CD4-positive, alpha-beta memory T cell (primary cell): Measurements from ENCODE around the gene GJB1. TPM values are rescaled to one million over a fixed set of nuclear protein-coding genes. Genes with fewer than 3 reads are reported as not detected.

Experiments used
- CTCF ChIA-PET: fragments of 350-600 bp; sonication (Branson Sonifier 250); formaldehyde crosslinking; loops from one replicate; lab custom pipeline; 2021; ENCODE audit warnings: inconsistent platforms; ENCODE audit not compliant: partially characterized antibody; lab: Charles Lee
- POLR2A ChIA-PET: fragments of 350-600 bp; sonication (Branson Sonifier 250); formaldehyde crosslinking; loops from one replicate; lab custom pipeline; 2021; ENCODE audit not compliant: partially characterized antibody; lab: Charles Lee
- DNase-seq, 5 donors: peaks; one replicate each; pipeline versions ENCODE4 v3.0.0 to v3.0.0-alpha.2; 2020 to 2022; ENCODE audit warnings: mixed read lengths in 1 of 5
- H3K27ac ChIP-seq: one replicate; pipeline ENCODE4 v1.7.0; 2013; ENCODE audit warnings: low read depth, low read length
- H3K27me3 ChIP-seq: 2 replicates; pipeline ENCODE4 v1.7.0; 2013; ENCODE audit warnings: mild to moderate bottlenecking, low read length, moderate library complexity; ENCODE audit not compliant: insufficient read depth
- H3K36me3 ChIP-seq: 2 replicates; pipeline ENCODE4 v1.7.0; 2013; ENCODE audit warnings: mild to moderate bottlenecking, low read length, moderate library complexity; ENCODE audit not compliant: insufficient read depth
- H3K4me1 ChIP-seq: 2 replicates; pipeline ENCODE4 v1.7.0; 2013; ENCODE audit warnings: mild to moderate bottlenecking, low read length, moderate library complexity; ENCODE audit not compliant: insufficient read depth
- H3K4me3 ChIP-seq, 2 donors: one replicate each; pipeline ENCODE4 v1.7.0; 2013; ENCODE audit warnings: low read length in 2 of 2, mild to moderate bottlenecking in 1 of 2
- H3K9me3 ChIP-seq, 2 donors: one replicate each; pipeline ENCODE4 v1.7.0; 2013; ENCODE audit warnings: low read length in 2 of 2, control low read depth in 1 of 2; ENCODE audit not compliant: control insufficient read depth in 1 of 2
- H3K27ac Mint-ChIP-seq, 7 donors: one replicate each; pipeline ENCODE4 v1.8.0; 2020 to 2021; ENCODE audit warnings: mixed read lengths in 7 of 7, mild to moderate bottlenecking in 6 of 7, inconsistent platforms in 3 of 7, moderate library complexity in 3 of 7
- H3K27me3 Mint-ChIP-seq, 2 donors: one replicate each; pipeline ENCODE4 v1.8.0; 2020 to 2021; ENCODE audit warnings: mixed read lengths in 2 of 2
- H3K36me3 Mint-ChIP-seq, 2 donors: one replicate each; pipeline ENCODE4 v1.8.0; 2020 to 2021; ENCODE audit warnings: mixed read lengths in 2 of 2, inconsistent platforms in 1 of 2, mild to moderate bottlenecking in 1 of 2
- H3K4me1 Mint-ChIP-seq, 4 donors: one replicate each; pipeline ENCODE4 v1.8.0; 2020 to 2021; ENCODE audit warnings: mixed read lengths in 4 of 4, mild to moderate bottlenecking in 1 of 4
- H3K4me3 Mint-ChIP-seq, 8 donors: one replicate each; pipeline ENCODE4 v1.8.0; 2020 to 2021; ENCODE audit warnings: mixed read lengths in 8 of 8, mild to moderate bottlenecking in 7 of 8, moderate library complexity in 6 of 8, inconsistent platforms in 3 of 8
- H3K9me3 Mint-ChIP-seq, 8 donors: one replicate each; pipeline ENCODE4 v1.8.0; 2020 to 2021; ENCODE audit warnings: mixed read lengths in 8 of 8, mild to moderate bottlenecking in 5 of 8, inconsistent platforms in 3 of 8, moderate library complexity in 1 of 8
- intact Hi-C: fragments of 100-400 bp; cut with micrococcal nuclease; formaldehyde crosslinking; loops from one replicate; pipeline ENCODE4 v1.15.1; 2023
- polyA plus RNA-seq, 2 donors: library from polyadenylated mRNA; unstranded; fragments of 300-500 nt; fragmentation: Illumina TruSeq; gene quantifications; one replicate each; pipeline ENCODE4 v1.2.3, GENCODE V29; 2021
- total RNA-seq, 2 experiments: library from RNA; stranded (reverse); gene quantifications; one replicate each; pipeline ENCODE4 v1.2.3, GENCODE V29; 2021

Gene GJB1
- total and polyA plus RNA-seq, 4 experiments from 2014 or later, result not detected

GRCh38 chrX:71225009-71225408, 2.0 kb downstream of the GJB1 start:
- no peak overlapping the region for H3K4me3 ChIP-seq
- intact Hi-C loops, result no loop called here
- DNase-seq, result no peak
- H3K4me1 Mint-ChIP-seq, result no peaks in the 10 kb centered on the region
- H3K27ac Mint-ChIP-seq, result peak overlapping the region in 1 of 7 donors; percentile 55
- no peaks in the 10 kb centered on the region for H3K9me3 Mint-ChIP-seq
- no peak overlapping the region for H3K27ac ChIP-seq
- H3K4me3 Mint-ChIP-seq, result no peak overlapping the region
- no peaks in the 10 kb centered on the region for H3K36me3 ChIP-seq
- H3K9me3 ChIP-seq, result no peaks in the 10 kb centered on the region
- H3K36me3 Mint-ChIP-seq, result no peaks in the 10 kb centered on the region
- ChIA-PET CTCF (no interaction called here), POLR2A (no interaction called here)
- H3K27me3 ChIP-seq, result no peaks in the 10 kb centered on the region
- H3K4me1 ChIP-seq, result no peaks in the 10 kb centered on the region
- H3K27me3 Mint-ChIP-seq, result peaks cover 0 to 2% of the 10 kb centered on the region in 2 donors

- Histone ChIP-seq H3K27me3 (no peaks in the 10 kb centered on the region), H3K4me1 (no peaks in the 10 kb centered on the region), H3K27ac (no peak overlapping the region), H3K4me3 (no peak overlapping the region), H3K36me3 (no peaks in the 10 kb centered on the region), H3K9me3 (no peaks in the 10 kb centered on the region)
- no peak for DNase-seq
- ChIA-PET CTCF (interaction anchor here (0.7 kb wide), 1 partner anchor 57 kb away, joined by 3 read pairs; the partner anchor contains the start of gene NONO), POLR2A (no interaction called here)
- Mint-ChIP-seq H3K4me3 (no peak overlapping the region), H3K4me1 (no peaks in the 10 kb centered on the region), H3K27ac (no peak overlapping the region), H3K9me3 (no peaks in the 10 kb centered on the region), H3K27me3 (peaks cover 0 to 2% of the 10 kb centered on the region in 2 donors), H3K36me3 (no peaks in the 10 kb centered on the region)
- intact Hi-C loops, result no loop called here
Observed at GRCh38 chrX:71225676-71226075, 2.7 kb downstream of the GJB1 start.

DNA sequence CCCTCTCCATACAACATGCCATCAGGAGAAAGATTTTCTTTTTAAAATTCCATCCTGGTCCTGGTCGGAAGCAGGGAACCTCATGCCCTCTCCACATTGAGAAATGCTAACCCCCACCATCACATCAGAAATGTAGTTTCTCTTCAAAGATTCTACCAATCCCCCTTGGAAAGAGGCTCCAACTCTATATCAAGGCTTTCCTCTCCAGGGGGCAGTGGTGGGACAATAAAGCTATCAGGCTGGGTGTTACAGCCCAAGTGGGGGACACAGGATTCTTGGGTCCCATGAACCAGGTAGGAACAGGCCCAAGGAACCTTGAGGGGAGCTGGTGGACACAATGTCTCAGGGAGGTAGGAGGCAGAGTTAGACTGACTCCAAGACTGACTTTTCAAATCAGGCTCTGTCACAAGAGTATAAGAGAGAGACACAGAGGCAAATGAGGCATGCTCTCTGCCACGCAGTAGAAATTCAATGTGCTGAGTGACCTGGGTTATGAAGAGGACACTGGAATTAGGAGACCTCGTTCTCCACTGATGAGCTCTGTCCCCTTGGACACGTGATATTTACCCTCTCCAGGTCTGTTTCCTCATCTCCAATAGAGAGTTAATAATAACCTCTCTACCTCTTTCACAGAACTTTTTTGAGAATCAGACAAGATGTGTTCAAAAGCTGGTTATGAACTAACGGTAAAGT, 4.5 kb downstream of the GJB1 start:
- no peaks in the 10 kb centered on the region for H3K9me3 ChIP-seq
- H3K27ac ChIP-seq, result no peak overlapping the region
- Mint-ChIP-seq H3K4me3 (no peak overlapping the region), H3K27ac (peak overlapping the region in 1 of 7 donors; percentile 22), H3K9me3 (no peaks in the 10 kb centered on the region), H3K4me1 (no peaks in the 10 kb centered on the region), H3K36me3 (no peaks in the 10 kb centered on the region), H3K27me3 (peaks cover 0 to 2% of the 10 kb centered on the region in 2 donors)
- intact Hi-C loops, result no loop called here
- no peak for DNase-seq
- no peaks in the 10 kb centered on the region for H3K27me3 ChIP-seq
- H3K4me1 ChIP-seq, result no peaks in the 10 kb centered on the region
- no peak overlapping the region for H3K4me3 ChIP-seq
- POLR2A ChIA-PET, result no interaction called here
- no peaks in the 10 kb centered on the region for H3K36me3 ChIP-seq
- CTCF ChIA-PET, result no interaction called here

DNA sequence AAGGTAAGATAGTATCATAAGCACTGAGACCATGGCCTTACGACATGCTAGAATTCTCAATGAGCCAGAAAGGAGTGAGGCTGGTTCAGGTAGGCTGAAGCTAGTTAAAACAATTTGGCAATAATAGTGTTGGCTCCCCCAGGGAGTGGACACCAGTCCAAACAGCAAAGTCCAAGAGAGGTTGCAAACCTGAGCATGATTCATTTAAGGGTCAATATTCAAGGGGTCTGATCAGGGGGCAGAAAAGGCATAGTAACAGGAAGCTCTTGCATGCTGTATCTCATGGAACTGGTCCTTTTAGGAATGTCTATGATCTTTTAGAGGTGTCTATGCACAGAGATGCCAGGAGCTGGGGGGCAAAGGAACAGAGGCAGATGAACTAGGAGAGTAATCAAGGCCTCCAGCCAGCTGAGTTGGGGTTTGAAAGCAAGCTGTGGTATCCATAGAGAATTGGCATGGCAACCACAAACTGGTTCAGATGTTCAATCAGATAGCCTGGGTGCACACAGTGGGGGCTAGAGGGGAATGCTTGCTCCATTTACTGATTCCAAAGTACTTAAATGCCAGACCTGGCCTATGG, 5.1 kb downstream of the GJB1 start:
- Histone ChIP-seq H3K9me3 (no peaks in the 10 kb centered on the region), H3K27me3 (no peaks in the 10 kb centered on the region), H3K36me3 (no peaks in the 10 kb centered on the region), H3K4me1 (no peaks in the 10 kb centered on the region), H3K27ac (no peak overlapping the region), H3K4me3 (no peak overlapping the region)
- no peaks in the 10 kb centered on the region for H3K9me3 Mint-ChIP-seq
- no peak overlapping the region for H3K27ac Mint-ChIP-seq
- no peak for DNase-seq
- no peak overlapping the region for H3K4me3 Mint-ChIP-seq
- H3K4me1 Mint-ChIP-seq, result no peaks in the 10 kb centered on the region
- H3K36me3 Mint-ChIP-seq, result no peaks in the 10 kb centered on the region
- ChIA-PET CTCF (no interaction called here), POLR2A (no interaction called here)
- intact Hi-C loops, result no loop called here
- peaks cover 0 to 2% of the 10 kb centered on the region in 2 donors for H3K27me3 Mint-ChIP-seq

DNA sequence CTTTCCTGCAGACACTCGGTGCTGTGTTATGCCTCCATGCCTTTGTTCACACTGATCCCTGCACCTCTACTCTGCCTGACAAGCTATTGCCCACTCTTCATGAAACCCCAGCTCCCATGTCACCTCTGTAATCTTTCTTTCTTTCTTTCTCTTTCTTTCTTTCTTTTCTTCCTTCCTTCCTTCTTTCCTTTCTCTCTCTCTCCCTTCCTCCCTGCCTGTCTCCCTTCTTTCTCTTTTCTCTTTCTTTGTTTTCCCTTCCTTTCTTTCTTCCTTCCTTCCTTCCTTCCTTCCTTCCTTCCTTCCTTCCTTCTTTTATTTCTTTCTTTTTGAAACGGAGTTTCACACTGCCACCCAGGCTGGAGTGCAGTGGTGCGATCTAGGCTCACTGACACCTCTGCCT, 12.5 kb downstream of the GJB1 start:
- no peaks in the 10 kb centered on the region for H3K4me1 Mint-ChIP-seq
- POLR2A ChIA-PET, result no interaction called here

DNA sequence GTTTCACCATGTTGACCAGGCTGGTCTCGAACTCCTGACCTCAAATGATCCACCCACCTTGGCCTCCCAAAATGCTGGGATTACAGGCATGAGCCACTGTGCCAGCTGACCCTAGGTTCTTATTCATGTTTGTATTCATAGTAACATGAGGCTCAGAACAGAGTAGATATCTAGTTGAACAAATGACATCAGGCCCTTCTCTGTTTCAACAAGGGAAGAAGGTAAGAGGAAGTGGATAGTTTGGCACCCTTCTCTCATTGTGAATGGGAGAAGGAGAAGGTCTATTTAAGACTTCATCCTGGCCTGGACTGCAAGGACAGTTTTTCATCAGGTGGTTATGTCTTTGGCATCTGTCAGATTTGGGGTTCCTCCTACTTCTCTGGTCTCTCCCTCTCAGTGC, 13.8 kb downstream of the GJB1 start:
- Histone ChIP-seq H3K9me3 (no peaks in the 10 kb centered on the region), H3K36me3 (no peaks in the 10 kb centered on the region), H3K27ac (no peak overlapping the region), H3K4me3 (no peak overlapping the region), H3K4me1 (no peaks in the 10 kb centered on the region), H3K27me3 (no peaks in the 10 kb centered on the region)
- Mint-ChIP-seq H3K4me1 (no peaks in the 10 kb centered on the region), H3K27ac (no peak overlapping the region), H3K36me3 (peaks cover 10 to 22% of the 10 kb centered on the region in 2 donors), H3K9me3 (peaks cover 0 to 2% (median 0%) of the 10 kb centered on the region in 8 donors), H3K27me3 (no peaks in the 10 kb centered on the region), H3K4me3 (no peak overlapping the region)
- intact Hi-C loops, result no loop called here
- no peak for DNase-seq
- ChIA-PET CTCF (no interaction called here), POLR2A (no interaction called here)

More for the DNA sequence above, 12.5 kb downstream of the GJB1 start:
- Mint-ChIP-seq H3K9me3 (peaks cover 0 to 2% (median 0%) of the 10 kb centered on the region in 8 donors), H3K27me3 (no peaks in the 10 kb centered on the region), H3K36me3 (peaks cover 7 to 9% of the 10 kb centered on the region in 2 donors), H3K27ac (peak overlapping the region in 1 of 7 donors; percentile 77), H3K4me3 (no peak overlapping the region)
- no peaks in the 10 kb centered on the region for H3K4me1 ChIP-seq
- H3K27me3 ChIP-seq, result no peaks in the 10 kb centered on the region
- no peaks in the 10 kb centered on the region for H3K36me3 ChIP-seq
- H3K4me3 ChIP-seq, result no peak overlapping the region
- H3K9me3 ChIP-seq, result no peaks in the 10 kb centered on the region
- no peak for DNase-seq
- CTCF ChIA-PET, result no interaction called here
- intact Hi-C loops, result no loop called here
- no peak overlapping the region for H3K27ac ChIP-seq

DNA sequence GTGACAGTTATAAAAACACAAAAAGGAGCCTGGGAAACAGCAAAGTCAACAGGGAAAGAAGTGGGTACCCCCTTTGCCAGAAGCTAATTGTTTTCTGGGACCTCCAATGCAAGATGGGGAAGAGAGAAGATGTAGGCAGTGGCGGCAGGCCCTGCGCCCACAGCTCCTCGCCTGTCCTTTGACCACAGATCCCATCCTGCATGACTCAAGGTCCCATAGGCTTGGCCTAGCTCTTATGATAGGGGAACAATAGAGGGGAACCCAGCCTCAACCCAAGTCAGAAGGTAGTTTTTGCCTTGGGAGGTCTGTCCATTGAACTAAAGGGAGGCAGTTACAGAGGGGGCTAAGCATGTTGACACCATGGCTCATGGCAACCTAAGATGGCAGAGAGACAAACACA, 16.8 kb downstream of the GJB1 start:
- Histone ChIP-seq H3K9me3 (no peaks in the 10 kb centered on the region), H3K4me3 (no peak overlapping the region), H3K27ac (no peak overlapping the region), H3K27me3 (no peaks in the 10 kb centered on the region), H3K36me3 (no peaks in the 10 kb centered on the region), H3K4me1 (no peaks in the 10 kb centered on the region)
- intact Hi-C loops, result no loop called here
- DNase-seq, result no peak
- POLR2A ChIA-PET, result no interaction called here
- CTCF ChIA-PET, result interaction anchor here (0.6 kb wide), 1 partner anchor 150 kb away, joined by 3 read pairs; no protein-coding TSS in a partner anchor
- Mint-ChIP-seq H3K9me3 (peaks cover 0 to 2% (median 0%) of the 10 kb centered on the region in 8 donors), H3K4me1 (no peaks in the 10 kb centered on the region), H3K27me3 (no peaks in the 10 kb centered on the region), H3K4me3 (no peak overlapping the region), H3K27ac (no peak overlapping the region), H3K36me3 (peaks cover 20 to 36% of the 10 kb centered on the region in 2 donors)
